GM23338 (cell line): ENCODE data around the gene C2orf92. TPM values are rescaled to one million over a fixed set of nuclear protein-coding genes. Genes with fewer than 3 reads are reported as not detected.
A peak's percentile ranks its signal among the peaks of the same experiment; 100 is the strongest.

Experiments
- ATAC-seq: fragments of 200-7000 bp; cut with Tn5 transposase; 3 replicates; pipeline ENCODE4 v1.9.1; 2020
- DNase-seq: peaks from one replicate; pipeline ENCODE4 v3.0.0-alpha.2; 2015; ENCODE audit warnings: low spot score
- H2AFZ ChIP-seq: fragments of 200-600 bp; sonication (generic); 2 replicates; pipeline ENCODE4 v1.8.0; 2016; ENCODE audit warnings: antibody characterized with exemption, mild to moderate bottlenecking, moderate library complexity
- H3F3A ChIP-seq: fragments of 200-600 bp; sonication (generic); replicated peaks from 2 replicates; pipeline ENCODE4 v1.8.0; 2017; ENCODE audit warnings: antibody characterized with exemption, mixed run types, low read depth
- H3K27ac ChIP-seq: fragments of 200-600 bp; sonication (generic); 2 replicates; pipeline ENCODE4 v1.6.1; 2016; ENCODE audit warnings: low read depth
- H3K27me3 ChIP-seq: fragments of 200-600 bp; sonication (generic); 2 replicates; pipeline ENCODE4 v1.8.0; 2016; ENCODE audit warnings: mild to moderate bottlenecking, mixed run types, moderate library complexity; ENCODE audit not compliant: insufficient read depth
- H3K36me3 ChIP-seq: fragments of 200-600 bp; sonication (generic); 2 replicates; pipeline ENCODE4 v1.8.0; 2016; ENCODE audit warnings: mild to moderate bottlenecking; ENCODE audit not compliant: insufficient read depth
- H3K4me1 ChIP-seq: fragments of 200-600 bp; sonication (generic); 2 replicates; pipeline ENCODE4 v1.8.0; 2016; ENCODE audit warnings: mild to moderate bottlenecking, moderate library complexity; ENCODE audit not compliant: insufficient read depth
- H3K4me2 ChIP-seq: fragments of 200-600 bp; sonication (generic); 2 replicates; pipeline ENCODE4 v1.7.1; 2017; ENCODE audit warnings: mixed run types
- H3K4me3 ChIP-seq: fragments of 200-600 bp; sonication (generic); 2 replicates; pipeline ENCODE4 v1.6.1; 2016; ENCODE audit warnings: mixed run types
- H3K79me2 ChIP-seq: fragments of 200-600 bp; sonication (generic); replicated peaks from 2 replicates; pipeline ENCODE4 v1.8.0; 2017; ENCODE audit warnings: mild to moderate bottlenecking; ENCODE audit not compliant: insufficient read depth
- H3K9me2 ChIP-seq: fragments of 200-600 bp; sonication (generic); 2 replicates; pipeline ENCODE4 v1.8.0; 2017; ENCODE audit not compliant: insufficient read depth
- H4K20me1 ChIP-seq: fragments of 200-600 bp; sonication (generic); replicated peaks from 2 replicates; pipeline ENCODE4 v1.8.0; 2017; ENCODE audit warnings: mild to moderate bottlenecking; ENCODE audit not compliant: insufficient read depth
- H3K27ac Mint-ChIP-seq: 2 replicates; pipeline ENCODE4 v1.8.0; 2020; ENCODE audit warnings: inconsistent platforms, mild to moderate bottlenecking, moderate library complexity, mixed read lengths
- H3K27me3 Mint-ChIP-seq: 3 replicates; pipeline ENCODE4 v1.8.0; 2022; ENCODE audit warnings: low read depth, mild to moderate bottlenecking, moderate library complexity, mixed read lengths, inconsistent platforms; ENCODE audit not compliant: insufficient read depth, poor library complexity
- H3K36me3 Mint-ChIP-seq: 3 replicates; pipeline ENCODE4 v1.8.0; 2021; ENCODE audit warnings: low read depth, mild to moderate bottlenecking, inconsistent platforms, moderate library complexity, mixed read lengths
- H3K4me1 Mint-ChIP-seq: 3 replicates; pipeline ENCODE4 v1.8.0; 2020; ENCODE audit warnings: mild to moderate bottlenecking, inconsistent platforms, mixed read lengths
- H3K4me3 Mint-ChIP-seq: 3 replicates; pipeline ENCODE4 v1.8.0; 2021; ENCODE audit warnings: moderate library complexity, mild to moderate bottlenecking, inconsistent platforms, mixed read lengths
- H3K9me3 Mint-ChIP-seq: 3 replicates; pipeline ENCODE4 v1.8.0; 2020; ENCODE audit warnings: moderate library complexity, mild to moderate bottlenecking, inconsistent platforms, mixed read lengths
- EZH2phosphoT487 ChIP-seq: fragments of 200-600 bp; sonication (generic); IDR thresholded peaks from one replicate; pipeline ENCODE4 v1.8.1; 2018; ENCODE audit warnings: antibody characterized with exemption; ENCODE audit not compliant: unreplicated experiment
- NANOG ChIP-seq: IDR thresholded peaks from 2 replicates; pipeline ENCODE4 v1.6.1; 2016; ENCODE audit warnings: antibody characterized with exemption, borderline replicate concordance
- POLR2AphosphoS5 ChIP-seq: IDR thresholded peaks from 2 replicates; pipeline ENCODE4 v1.6.1; 2016; ENCODE audit warnings: antibody characterized with exemption, low read depth
- polyA plus RNA-seq: library from polyadenylated mRNA; unstranded; fragments of >200 nt; fragmentation: Nextera tagmentation; extraction: Ambion mirVana; gene quantifications from 2 replicates; pipeline ENCODE4 v1.2.1, GENCODE V29; 2016
- total RNA-seq: library from RNA; depleted of rRNA; stranded (reverse); fragments of >200 nt; shearing (Covaris generic); gene quantifications from 2 replicates; pipeline ENCODE4 v1.2.3, GENCODE V29; 2014
- TF ChIP-seq, protein P1 (sequence below): fragments of 250-450 bp; sonication (Bioruptor Pico); IDR thresholded peaks from 2 replicates; pipeline ENCODE4 v1.5.0; 2020; ENCODE audit warnings: mild to moderate bottlenecking, moderate library complexity
- TF ChIP-seq, protein P2 (sequence below): IDR thresholded peaks from 2 replicates; pipeline ENCODE4 v1.6.1; 2016; ENCODE audit warnings: antibody characterized with exemption

The C2orf92 gene
- total and polyA plus RNA-seq, 2 experiments from 2014 or later = 1.7 to 2.6 TPM

DNA sequence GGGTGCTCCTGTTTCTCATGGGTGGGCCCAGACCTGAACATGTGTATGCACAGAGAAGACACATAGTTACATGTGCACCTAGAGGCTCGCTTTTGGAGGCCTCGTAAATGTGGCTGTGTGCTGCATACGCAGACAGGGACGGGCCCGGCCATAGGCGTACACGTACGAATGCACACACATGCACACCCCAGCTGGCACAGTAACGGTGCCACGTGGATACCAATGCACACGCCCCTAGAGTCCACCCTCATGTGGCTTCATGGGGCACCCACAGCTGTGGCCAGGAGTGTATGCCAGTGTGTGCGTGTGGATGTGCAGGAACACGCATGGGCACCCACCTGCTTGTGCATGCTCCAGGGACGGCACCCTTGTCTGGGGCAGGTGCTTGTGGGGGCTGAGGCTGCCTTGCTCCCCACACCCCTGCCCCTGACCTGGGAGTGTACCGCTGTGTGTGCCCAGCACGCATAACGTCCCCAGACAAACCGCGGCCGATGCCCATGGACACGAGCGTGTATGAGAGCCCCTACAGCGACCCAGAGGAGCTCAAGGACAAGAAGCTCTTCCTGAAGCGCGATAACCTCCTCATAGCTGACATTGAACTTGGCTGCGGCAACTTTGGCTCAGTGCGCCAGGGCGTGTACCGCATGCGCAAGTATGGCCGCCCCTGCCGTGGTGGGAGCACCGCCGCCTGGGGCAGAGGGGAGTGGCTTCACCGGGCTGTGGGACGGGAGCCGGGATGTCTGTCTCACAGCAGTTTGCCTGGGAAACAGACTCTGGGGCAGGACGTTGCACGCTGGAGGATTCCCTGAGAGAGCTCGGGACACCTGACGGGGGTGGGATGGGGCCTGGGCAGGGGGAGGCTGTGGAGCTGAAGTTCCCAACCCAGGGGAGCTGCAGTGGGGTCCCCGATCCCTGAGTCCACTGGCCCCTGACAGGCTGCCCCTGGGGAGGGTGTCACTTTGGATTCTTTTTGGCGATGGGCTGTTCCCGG lies 64.8 kb downstream of the C2orf92 start:
- H2AFZ ChIP-seq = peak overlapping the region; percentile 66; the same call in 1 of the 2 replicates
- no peak for DNase-seq

More for the DNA sequence above, 64.8 kb downstream of the C2orf92 start:
- H3K27ac ChIP-seq = no peak overlapping the region
- H3K4me2 ChIP-seq = no peak overlapping the region
- H3K4me1 Mint-ChIP-seq = no peaks in the 10 kb centered on the region; the same call in 2 of the 3 replicates
- TF ChIP-seq NANOG (no peak), EZH2phosphoT487 (no peak), POLR2AphosphoS5 (no peak)
- TF ChIP-seq, protein P1, sequence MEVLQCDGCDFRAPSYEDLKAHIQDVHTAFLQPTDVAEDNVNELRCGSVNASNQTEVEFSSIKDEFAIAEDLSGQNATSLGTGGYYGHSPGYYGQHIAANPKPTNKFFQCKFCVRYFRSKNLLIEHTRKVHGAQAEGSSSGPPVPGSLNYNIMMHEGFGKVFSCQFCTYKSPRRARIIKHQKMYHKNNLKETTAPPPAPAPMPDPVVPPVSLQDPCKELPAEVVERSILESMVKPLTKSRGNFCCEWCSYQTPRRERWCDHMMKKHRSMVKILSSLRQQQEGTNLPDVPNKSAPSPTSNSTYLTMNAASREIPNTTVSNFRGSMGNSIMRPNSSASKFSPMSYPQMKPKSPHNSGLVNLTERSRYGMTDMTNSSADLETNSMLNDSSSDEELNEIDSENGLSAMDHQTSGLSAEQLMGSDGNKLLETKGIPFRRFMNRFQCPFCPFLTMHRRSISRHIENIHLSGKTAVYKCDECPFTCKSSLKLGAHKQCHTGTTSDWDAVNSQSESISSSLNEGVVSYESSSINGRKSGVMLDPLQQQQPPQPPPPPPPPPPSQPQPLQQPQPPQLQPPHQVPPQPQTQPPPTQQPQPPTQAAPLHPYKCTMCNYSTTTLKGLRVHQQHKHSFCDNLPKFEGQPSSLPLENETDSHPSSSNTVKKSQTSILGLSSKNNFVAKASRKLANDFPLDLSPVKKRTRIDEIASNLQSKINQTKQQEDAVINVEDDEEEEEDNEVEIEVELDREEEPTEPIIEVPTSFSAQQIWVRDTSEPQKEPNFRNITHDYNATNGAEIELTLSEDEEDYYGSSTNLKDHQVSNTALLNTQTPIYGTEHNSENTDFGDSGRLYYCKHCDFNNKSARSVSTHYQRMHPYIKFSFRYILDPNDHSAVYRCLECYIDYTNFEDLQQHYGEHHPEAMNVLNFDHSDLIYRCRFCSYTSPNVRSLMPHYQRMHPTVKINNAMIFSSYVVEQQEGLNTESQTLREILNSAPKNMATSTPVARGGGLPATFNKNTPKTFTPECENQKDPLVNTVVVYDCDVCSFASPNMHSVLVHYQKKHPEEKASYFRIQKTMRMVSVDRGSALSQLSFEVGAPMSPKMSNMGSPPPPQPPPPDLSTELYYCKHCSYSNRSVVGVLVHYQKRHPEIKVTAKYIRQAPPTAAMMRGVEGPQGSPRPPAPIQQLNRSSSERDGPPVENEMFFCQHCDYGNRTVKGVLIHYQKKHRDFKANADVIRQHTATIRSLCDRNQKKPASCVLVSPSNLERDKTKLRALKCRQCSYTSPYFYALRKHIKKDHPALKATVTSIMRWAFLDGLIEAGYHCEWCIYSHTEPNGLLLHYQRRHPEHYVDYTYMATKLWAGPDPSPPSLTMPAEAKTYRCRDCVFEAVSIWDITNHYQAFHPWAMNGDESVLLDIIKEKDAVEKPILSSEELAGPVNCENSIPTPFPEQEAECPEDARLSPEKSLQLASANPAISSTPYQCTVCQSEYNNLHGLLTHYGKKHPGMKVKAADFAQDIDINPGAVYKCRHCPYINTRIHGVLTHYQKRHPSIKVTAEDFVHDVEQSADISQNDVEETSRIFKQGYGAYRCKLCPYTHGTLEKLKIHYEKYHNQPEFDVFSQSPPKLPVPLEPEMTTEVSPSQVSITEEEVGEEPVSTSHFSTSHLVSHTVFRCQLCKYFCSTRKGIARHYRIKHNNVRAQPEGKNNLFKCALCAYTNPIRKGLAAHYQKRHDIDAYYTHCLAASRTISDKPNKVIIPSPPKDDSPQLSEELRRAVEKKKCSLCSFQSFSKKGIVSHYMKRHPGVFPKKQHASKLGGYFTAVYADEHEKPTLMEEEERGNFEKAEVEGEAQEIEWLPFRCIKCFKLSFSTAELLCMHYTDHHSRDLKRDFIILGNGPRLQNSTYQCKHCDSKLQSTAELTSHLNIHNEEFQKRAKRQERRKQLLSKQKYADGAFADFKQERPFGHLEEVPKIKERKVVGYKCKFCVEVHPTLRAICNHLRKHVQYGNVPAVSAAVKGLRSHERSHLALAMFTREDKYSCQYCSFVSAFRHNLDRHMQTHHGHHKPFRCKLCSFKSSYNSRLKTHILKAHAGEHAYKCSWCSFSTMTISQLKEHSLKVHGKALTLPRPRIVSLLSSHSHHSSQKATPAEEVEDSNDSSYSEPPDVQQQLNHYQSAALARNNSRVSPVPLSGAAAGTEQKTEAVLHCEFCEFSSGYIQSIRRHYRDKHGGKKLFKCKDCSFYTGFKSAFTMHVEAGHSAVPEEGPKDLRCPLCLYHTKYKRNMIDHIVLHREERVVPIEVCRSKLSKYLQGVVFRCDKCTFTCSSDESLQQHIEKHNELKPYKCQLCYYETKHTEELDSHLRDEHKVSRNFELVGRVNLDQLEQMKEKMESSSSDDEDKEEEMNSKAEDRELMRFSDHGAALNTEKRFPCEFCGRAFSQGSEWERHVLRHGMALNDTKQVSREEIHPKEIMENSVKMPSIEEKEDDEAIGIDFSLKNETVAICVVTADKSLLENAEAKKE (CRISPR knock-in tag) = no peak
- TF ChIP-seq, protein P2, sequence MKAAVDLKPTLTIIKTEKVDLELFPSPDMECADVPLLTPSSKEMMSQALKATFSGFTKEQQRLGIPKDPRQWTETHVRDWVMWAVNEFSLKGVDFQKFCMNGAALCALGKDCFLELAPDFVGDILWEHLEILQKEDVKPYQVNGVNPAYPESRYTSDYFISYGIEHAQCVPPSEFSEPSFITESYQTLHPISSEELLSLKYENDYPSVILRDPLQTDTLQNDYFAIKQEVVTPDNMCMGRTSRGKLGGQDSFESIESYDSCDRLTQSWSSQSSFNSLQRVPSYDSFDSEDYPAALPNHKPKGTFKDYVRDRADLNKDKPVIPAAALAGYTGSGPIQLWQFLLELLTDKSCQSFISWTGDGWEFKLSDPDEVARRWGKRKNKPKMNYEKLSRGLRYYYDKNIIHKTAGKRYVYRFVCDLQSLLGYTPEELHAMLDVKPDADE = no peak
- H3K27ac Mint-ChIP-seq = no peak overlapping the region
- no peaks in the 10 kb centered on the region for H3K4me1 ChIP-seq
- no peaks in the 10 kb centered on the region for H3K9me2 ChIP-seq
- H3K27me3 ChIP-seq = no peaks in the 10 kb centered on the region
- peaks cover 5% of the 10 kb centered on the region; the same call in 1 of the 3 replicates for H3K9me3 Mint-ChIP-seq
- peaks cover 14% of the 10 kb centered on the region for H3K27me3 Mint-ChIP-seq
- ATAC-seq = no peak
- no peaks in the 10 kb centered on the region for H3K36me3 ChIP-seq
- no peak overlapping the region for H3K4me3 ChIP-seq
- H4K20me1 ChIP-seq = no peaks in the 10 kb centered on the region
- H3K4me3 Mint-ChIP-seq = no peak overlapping the region
- H3K36me3 Mint-ChIP-seq = no peaks in the 10 kb centered on the region; the same call in 2 of the 3 replicates
- no peaks in the 10 kb centered on the region for H3K79me2 ChIP-seq
- H3F3A ChIP-seq = no peaks in the 10 kb centered on the region
